ENCODE measurements around the gene SMPDL3A. TPM values are rescaled to one million over a fixed set of nuclear protein-coding genes. Genes with fewer than 3 reads are reported as not detected.

The SMPDL3A gene
- total and polyA plus RNA-seq, 9 donors, result 3.5 to 14.1 (median 7.9) TPM

- WGBS, 3 donors, result 44 to 62% (median 49%) methylated on average over 5 of the region's 5 CpGs
- intact Hi-C loops (cut with DNase I), result no loop called here
Measured at GRCh38 chr6:122799916-122800686, 11.0 kb downstream of the SMPDL3A start.

DNA sequence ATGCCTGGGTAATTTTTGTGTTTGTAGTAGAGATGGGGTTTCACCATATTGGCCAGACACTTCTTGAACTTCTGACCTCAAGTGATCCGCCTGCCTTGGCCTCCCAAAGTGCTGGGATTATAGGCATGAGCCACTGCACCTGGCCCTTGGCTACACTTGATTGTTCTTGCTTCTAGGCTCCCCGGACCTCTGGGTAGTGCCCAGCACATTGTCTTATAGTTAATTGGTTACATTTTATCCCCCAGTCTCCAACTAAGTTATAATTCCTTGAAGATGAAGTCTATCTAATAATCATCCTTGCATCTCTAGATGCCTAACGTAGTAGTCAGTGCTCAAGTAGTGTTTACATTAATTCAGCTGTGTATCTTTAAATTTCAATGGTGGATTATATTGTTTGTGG, 11.8 kb downstream of the SMPDL3A start:
- 90 to 92% (median 91%) methylated on average over 3 of the region's 3 CpGs for WGBS, 3 donors
- intact Hi-C loops (cut with DNase I), result no loop called here

More at GRCh38 chr6:122799916-122800686, 11.0 kb downstream of the SMPDL3A start:
- Histone ChIP-seq H3K36me3 (no peaks in the 10 kb centered on the region), H3K27me3 (no peaks in the 10 kb centered on the region), H3K9me3 (no peaks in the 10 kb centered on the region), H3K4me3 (no peak overlapping the region), H3K4me1 (ENCODE audit: insufficient read depth) (no peaks in the 10 kb centered on the region), H3K27ac (no peak overlapping the region)
- TF ChIP-seq CTCF (IDR thresholded peaks at IDR 0.05), result no peak
- TF ChIP-seq POLR2A (IDR thresholded peaks at IDR 0.05), result no peak
- no peak for TF ChIP-seq EP300 (IDR thresholded peaks at IDR 0.05)
- DNase-seq, result no peak

DNA sequence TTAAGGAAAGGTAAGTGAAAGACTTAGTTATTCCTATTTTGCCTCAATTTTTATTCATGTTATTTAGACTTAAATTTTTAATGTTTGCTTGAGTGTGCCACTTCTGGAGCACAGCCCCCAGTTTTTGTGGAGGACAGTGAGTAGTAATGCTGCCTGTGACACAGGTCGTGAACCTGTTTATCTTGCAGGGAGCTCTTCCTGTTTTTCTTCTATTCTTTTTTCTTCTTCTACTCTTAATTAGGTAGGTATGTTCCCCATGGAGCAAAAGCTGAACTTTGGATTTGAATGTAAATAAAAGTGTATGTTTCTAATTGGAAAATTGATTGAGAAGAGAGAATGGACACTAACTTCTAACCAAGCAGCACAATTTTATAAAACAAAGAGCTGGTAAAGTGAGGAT, 12.3 kb downstream of the SMPDL3A start:
- WGBS, 3 donors, result 89 to 93% (median 89%) methylated on average over 1 of the region's 1 CpG
- no peaks in the 10 kb centered on the region for H3K9me3 ChIP-seq
- no peaks in the 10 kb centered on the region for H3K27me3 ChIP-seq
- H3K4me1 ChIP-seq (ENCODE audit: insufficient read depth), result no peaks in the 10 kb centered on the region
- no peaks in the 10 kb centered on the region for H3K36me3 ChIP-seq
- H3K4me3 ChIP-seq, result no peak overlapping the region
- H3K27ac ChIP-seq, result no peak overlapping the region
- no peak for DNase-seq
- TF ChIP-seq POLR2A (IDR thresholded peaks at IDR 0.05) (no peak), EP300 (IDR thresholded peaks at IDR 0.05) (no peak), CTCF (IDR thresholded peaks at IDR 0.05) (no peak)
- intact Hi-C loops (cut with DNase I), result no loop called here

More for the DNA sequence above, 11.8 kb downstream of the SMPDL3A start:
- no peaks in the 10 kb centered on the region for H3K36me3 ChIP-seq
- no peak for TF ChIP-seq CTCF (IDR thresholded peaks at IDR 0.05)
- no peak for TF ChIP-seq POLR2A (IDR thresholded peaks at IDR 0.05)
- no peak for TF ChIP-seq EP300 (IDR thresholded peaks at IDR 0.05)
- no peaks in the 10 kb centered on the region for H3K9me3 ChIP-seq
- no peak for DNase-seq
- no peak overlapping the region for H3K27ac ChIP-seq
- H3K4me3 ChIP-seq, result no peak overlapping the region
- H3K27me3 ChIP-seq, result no peaks in the 10 kb centered on the region
- H3K4me1 ChIP-seq (ENCODE audit: insufficient read depth), result no peaks in the 10 kb centered on the region

GRCh38 chr6:122803171-122803661, 14.2 kb downstream of the SMPDL3A start:
- H3K27me3 ChIP-seq, result no peaks in the 10 kb centered on the region
- no peak overlapping the region for H3K4me3 ChIP-seq
- WGBS, 3 donors, result 7 to 9% (median 8%) methylated on average over 4 of the region's 4 CpGs
- H3K36me3 ChIP-seq, result no peaks in the 10 kb centered on the region
- TF ChIP-seq CTCF (IDR thresholded peaks at IDR 0.05), result no peak
- TF ChIP-seq EP300 (IDR thresholded peaks at IDR 0.05), result no peak
- no peak for TF ChIP-seq POLR2A (IDR thresholded peaks at IDR 0.05)
- no peak for DNase-seq
- H3K4me1 ChIP-seq (ENCODE audit: insufficient read depth), result no peaks in the 10 kb centered on the region
- no peaks in the 10 kb centered on the region for H3K9me3 ChIP-seq
- intact Hi-C loops (cut with DNase I), result no loop called here
- no peak overlapping the region for H3K27ac ChIP-seq

Measured in ovary (tissue), 9 donors.